HG02970 (cell line): Measurements from ENCODE around the gene PCDHGB3.
"Not testable (repeated sequence)": the region's sequence is repeated elsewhere in the genome, so short reads cannot be mapped to it uniquely, and the experiment has no call there.

Source experiments
- ATAC-seq: cut with Tn5 transposase; IDR thresholded peaks from one replicate; pipeline ENCODE4 v1.9.1; 2021; ENCODE audit warnings: mild to moderate bottlenecking, moderate library complexity, moderate number of reproducible peaks; ENCODE audit not compliant: unreplicated experiment, low FRiP score

The PCDHGB3 gene

DNA sequence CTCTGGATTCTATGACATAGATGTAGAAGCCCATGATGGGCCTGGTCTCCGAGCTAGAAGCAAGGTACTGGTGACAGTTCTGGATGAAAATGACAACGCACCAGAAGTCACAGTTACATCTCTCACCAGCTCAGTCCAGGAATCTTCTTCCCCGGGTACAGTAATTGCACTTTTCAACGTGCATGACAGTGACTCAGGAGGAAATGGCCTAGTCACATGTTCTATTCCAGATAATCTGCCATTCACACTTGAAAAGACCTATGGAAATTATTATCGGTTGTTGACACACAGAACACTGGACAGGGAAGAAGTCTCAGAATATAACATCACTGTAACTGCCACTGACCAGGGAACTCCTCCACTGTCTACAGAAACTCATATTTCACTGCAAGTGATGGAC, 13.9 kb upstream of the PCDHGB3 start:
- ATAC-seq, result no peak

DNA sequence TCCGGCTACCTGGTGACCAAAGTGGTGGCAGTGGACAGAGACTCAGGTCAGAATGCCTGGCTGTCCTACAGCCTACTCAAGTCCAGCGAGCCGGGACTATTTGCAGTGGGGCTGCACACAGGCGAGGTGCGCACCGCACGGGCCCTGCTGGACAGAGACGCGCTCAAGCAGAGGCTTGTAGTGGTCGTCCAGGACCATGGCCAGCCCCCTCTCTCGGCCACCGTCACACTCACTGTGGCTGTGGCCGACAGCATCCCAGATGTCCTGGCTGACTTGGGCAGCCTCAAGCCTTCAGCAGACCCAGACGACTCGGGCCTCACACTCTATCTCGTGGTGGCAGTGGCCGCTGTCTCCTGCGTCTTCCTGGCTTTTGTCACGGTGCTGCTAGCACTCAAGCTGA, 13.1 kb upstream of the PCDHGB3 start:
- ATAC-seq, result no peak

DNA sequence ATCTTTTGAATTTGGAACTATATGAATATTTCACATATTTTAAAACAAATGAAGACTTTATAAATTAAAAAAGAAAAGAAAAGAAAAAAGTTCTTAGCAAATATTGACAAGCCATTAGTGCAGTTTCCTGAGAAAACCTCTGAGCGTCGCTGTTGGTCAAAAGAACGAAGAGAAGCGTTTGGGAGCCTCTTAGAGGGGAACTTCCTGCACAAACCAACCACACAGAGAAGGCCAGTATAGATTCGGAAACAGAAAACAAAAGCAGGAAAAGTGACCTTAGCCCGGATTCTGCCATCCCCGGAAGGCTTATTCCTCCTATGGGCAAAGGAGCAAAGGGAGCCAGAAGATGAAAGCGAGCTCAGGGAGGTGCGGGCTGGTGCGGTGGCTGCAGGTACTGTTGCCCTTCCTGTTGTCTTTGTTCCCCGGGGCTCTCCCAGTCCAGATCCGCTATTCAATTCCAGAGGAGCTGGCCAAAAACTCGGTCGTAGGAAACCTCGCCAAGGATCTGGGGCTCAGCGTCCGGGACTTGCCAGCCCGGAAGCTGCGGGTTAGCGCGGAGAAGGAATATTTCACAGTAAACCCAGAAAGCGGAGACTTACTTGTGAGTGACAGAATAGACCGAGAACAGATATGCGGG, 10.1 kb upstream of the PCDHGB3 start, which contains the start of gene PCDHGB2:
TSS of gene PCDHGB2 (plus strand) at position 205 of the 637 bp plus-strand sequence. CDS start at position 347, 142 bp downstream.
- no peak for ATAC-seq

DNA sequence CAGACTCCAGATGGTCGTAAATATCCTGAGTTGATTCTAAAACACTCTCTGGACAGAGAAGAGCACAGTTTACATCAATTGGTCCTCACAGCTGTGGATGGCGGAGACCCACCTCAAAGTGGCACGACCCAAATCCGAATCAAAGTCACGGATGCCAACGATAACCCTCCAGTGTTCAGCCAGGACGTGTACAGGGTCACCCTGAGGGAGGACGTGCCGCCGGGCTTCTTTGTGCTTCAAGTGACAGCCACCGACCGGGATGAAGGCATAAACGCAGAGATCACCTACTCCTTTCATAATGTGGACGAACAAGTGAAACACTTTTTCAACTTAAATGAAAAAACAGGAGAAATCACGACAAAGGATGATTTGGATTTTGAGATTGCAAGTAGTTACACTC, 9.4 kb upstream of the PCDHGB3 start:
- no peak for ATAC-seq

DNA sequence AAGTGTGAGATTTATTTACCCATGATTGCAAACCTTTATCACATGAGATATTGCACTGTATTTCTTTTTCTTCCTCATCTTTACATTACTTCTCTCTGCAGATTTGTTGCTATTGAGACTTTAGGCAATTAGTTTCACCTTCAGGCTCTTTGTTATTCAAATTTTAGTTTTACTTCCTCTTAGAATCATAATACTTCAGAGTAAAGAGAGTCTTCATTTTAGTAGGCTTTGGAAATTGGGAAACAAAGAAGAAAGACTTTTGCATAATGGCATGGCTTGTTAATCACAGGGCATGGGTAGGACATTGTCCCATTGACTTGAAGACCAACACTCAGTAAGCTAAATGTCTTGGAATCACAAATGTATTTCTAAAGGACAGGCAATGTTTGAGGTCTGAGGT, 7.3 kb upstream of the PCDHGB3 start:
- ATAC-seq, result no peak

DNA sequence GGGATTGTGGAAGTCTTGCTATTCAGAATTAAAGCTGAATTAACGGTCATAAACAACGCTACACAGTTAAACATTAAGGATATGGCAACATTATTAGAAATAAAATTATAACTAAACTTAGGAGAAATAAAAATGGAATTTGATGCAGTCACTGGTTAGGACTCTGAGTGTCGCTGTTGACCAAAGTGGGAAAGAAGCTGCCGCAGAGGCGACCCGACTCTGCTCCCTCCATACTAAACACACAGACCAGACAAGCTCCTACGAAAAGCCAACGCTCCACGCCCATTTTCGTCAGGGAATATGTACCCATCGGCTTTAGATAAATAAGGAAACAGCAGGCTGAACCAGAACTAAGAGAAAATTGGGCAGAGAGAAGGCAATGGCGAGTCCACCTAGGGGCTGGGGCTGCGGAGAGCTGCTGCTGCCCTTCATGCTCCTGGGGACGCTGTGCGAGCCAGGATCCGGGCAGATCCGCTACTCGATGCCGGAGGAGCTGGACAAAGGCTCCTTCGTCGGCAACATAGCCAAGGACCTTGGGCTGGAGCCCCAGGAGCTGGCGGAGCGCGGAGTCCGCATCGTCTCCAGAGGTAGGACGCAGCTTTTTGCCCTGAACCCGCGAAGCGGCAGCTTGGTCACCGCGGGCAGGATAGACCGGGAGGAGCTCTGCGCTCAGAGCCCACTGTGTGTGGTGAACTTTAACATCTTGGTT, 5.9 kb upstream of the PCDHGB3 start, which contains the start of gene PCDHGA5:
TSS of gene PCDHGA5 (plus strand) at position 211 of the 709 bp plus-strand sequence. CDS start at position 380, 169 bp downstream.
- no peak for ATAC-seq

DNA sequence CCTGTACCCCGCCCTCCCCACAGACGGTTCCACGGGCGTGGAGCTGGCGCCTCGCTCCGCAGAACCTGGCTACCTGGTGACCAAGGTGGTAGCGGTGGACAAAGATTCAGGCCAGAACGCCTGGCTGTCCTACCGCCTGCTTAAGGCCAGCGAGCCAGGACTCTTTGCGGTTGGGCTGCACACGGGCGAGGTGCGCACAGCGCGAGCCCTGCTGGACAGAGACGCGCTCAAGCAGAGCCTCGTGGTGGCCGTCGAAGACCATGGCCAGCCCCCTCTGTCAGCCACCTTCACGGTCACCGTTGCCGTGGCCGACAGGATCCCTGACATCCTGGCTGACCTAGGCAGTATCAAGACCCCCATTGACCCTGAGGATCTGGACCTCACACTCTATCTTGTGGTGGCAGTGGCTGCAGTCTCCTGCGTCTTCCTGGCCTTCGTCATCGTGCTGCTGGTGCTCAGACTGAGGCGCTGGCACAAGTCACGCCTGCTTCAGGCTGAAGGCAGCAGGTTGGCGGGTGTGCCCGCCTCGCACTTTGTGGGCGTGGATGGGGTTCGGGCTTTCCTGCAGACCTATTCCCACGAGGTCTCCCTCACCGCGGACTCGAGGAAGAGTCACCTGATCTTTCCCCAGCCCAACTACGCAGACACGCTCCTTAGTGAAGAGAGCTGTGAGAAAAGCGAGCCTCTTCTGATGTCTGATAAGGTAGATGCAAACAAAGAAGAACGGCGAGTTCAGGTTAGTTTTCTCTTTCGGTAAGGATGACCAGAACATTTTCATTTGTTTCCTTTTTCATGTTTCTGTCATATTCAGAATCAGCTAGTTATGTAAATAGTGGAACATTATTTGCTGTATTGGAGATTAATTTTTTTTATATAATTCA, 3.8 kb upstream of the PCDHGB3 start:
- no peak for ATAC-seq

DNA sequence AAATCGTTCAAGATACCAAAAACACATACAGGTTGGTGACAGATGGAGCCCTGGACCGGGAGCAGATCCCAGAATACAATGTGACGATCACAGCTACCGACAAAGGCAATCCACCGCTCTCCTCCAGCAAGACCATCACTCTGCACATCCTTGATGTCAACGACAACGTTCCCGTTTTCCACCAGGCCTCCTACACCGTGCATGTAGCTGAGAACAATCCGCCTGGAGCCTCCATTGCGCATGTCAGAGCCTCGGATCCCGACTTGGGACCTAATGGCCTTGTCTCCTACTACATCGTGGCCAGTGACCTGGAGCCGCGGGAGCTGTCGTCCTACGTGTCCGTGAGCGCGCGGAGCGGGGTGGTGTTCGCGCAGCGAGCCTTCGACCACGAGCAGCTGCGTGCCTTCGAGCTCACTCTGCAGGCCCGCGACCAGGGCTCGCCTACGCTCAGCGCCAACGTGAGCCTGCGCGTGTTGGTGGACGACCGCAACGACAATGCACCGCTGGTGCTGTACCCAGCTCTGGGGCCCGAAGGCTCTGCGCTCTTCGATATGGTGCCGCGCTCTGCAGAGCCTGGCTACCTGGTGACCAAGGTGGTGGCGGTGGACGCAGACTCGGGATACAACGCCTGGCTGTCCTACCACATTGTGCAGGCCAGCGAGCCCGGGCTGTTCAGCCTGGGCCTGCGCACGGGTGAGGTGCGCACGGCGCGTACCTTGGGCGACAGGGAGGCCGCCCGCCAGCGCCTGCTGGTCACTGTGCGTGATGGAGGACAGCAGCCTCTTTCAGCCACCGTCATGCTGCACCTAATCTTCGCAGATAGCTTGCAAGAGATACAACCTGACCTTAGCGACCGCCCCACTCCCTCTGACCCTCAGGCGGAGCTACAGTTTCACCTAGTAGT, 1.8 kb downstream of the PCDHGB3 start:
- no peak for ATAC-seq

DNA sequence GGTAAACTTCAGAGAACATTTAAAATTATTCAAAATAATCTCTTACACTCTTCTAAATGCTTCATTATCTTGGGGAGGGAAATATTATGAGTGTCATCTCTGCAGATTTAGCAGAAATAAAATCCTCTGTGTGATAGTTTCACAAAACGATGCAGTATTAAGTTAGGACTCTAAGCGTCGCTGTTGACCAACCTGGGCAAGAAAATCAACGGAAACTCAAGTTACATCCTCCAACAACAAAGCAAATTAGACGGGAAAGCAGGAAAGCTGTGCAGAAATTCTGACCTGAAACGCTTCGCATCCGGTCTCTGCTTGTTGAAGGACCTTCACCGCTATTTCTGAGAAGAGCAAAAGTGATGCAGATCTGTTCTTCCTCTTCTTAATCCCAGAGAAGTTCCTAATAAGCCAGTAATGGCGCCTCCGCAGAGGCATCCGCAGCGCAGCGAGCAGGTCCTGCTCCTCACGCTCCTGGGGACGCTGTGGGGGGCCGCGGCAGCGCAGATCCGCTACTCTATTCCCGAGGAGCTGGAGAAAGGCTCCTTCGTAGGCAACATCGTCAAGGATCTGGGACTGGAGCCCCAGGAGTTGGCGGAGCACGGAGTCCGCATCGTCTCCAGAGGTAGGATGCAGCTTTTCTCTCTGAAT, 3.8 kb downstream of the PCDHGB3 start, which contains the start of gene PCDHGA6:
TSS of gene PCDHGA6 (plus strand) at position 219 of the 645 bp plus-strand sequence. CDS start at position 412, 193 bp downstream.
- ATAC-seq, result no peak

DNA sequence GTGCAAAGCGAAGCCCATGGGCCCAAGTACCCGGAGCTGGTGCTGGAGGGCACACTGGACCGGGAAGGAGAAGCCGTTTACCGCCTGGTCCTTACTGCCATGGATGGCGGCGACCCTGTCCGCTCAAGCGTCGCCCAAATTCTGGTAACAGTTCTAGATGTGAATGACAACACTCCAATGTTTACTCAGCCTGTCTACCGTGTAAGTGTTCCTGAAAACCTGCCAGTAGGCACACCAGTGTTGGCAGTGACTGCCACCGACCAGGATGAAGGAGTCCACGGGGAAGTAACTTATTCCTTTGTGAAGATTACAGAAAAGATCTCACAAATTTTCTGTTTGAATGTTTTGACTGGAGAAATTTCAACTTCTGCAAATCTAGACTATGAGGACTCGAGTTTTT, 4.6 kb downstream of the PCDHGB3 start:
- no peak for ATAC-seq

DNA sequence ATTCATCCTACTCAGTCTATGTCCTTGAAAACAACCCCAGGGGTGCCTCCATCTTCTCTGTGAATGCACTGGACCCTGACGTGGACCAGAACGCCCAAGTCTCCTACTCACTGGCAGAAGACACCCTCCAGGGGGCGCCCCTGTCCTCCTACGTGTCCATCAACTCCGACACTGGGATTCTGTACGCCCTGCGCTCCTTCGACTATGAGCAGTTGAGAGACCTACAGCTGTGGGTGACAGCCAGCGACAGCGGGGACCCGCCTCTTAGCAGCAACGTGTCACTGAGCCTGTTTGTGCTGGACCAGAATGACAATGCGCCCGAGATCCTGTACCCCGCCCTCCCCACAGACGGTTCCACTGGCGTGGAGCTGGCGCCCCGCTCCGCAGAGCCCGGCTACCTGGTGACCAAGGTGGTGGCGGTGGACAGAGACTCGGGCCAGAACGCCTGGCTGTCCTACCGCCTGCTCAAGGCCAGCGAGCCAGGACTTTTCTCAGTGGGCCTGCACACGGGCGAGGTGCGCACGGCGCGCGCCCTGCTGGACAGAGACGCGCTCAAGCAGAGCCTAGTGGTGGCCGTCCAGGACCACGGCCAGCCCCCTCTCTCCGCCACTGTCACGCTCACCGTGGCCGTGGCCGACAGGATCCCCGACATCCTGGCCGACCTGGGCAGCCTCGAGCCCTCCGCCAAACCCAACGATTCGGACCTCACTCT, 5.6 kb downstream of the PCDHGB3 start:
- not testable (repeated sequence) for ATAC-seq

DNA sequence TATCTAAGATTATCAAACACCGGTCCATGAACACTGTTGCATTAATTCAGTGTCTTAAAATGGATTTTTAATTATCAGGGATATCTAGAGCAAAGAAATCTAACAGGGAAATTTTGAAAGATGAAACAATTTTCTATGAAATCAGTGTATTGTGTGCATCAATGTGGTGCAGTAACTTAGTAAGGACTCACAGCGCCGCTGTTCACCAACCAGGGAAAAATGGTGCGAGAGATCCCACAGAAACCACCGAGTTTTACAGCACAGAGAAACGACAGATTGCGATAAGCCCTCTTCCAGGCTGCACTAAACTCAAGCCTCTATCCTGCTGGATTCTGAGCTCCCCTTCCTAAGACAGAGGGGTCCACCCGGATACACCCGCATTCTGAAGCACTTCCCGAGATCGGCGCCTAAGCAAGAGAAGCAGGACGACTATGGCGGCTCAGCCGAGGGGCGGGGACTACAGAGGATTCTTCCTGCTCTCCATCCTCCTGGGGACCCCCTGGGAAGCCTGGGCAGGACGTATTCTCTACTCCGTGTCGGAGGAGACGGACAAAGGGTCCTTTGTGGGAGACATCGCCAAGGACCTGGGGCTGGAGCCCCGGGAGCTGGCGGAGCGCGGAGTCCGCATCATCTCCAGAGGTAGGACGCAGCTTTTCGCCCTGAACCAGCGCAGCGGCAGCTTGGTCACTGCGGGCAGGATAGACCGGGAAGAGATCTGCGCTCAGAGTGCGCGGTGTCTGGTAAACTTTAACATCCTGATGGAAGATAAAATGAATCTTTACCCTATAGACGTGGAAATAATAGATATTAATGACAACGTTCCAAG, 12.6 kb downstream of the PCDHGB3 start, which contains the start of gene PCDHGA7:
TSS of gene PCDHGA7 (plus strand) at position 274 of the 826 bp plus-strand sequence. CDS start at position 432, 158 bp downstream.
- no peak for ATAC-seq

DNA sequence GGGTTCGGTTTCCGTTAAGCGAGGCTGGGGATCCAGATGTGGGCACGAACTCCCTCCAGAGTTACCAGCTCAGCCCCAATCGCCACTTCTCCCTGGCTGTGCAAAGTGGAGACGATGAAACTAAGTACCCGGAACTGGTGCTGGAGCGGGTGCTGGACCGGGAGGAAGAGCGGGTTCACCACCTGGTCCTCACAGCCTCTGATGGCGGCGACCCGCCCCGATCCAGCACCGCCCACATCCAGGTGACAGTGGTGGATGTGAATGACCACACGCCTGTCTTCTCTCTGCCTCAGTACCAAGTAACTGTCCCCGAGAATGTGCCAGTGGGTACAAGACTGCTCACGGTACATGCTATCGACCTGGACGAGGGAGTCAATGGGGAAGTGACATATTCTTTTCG, 13.3 kb downstream of the PCDHGB3 start:
- no peak for ATAC-seq

DNA sequence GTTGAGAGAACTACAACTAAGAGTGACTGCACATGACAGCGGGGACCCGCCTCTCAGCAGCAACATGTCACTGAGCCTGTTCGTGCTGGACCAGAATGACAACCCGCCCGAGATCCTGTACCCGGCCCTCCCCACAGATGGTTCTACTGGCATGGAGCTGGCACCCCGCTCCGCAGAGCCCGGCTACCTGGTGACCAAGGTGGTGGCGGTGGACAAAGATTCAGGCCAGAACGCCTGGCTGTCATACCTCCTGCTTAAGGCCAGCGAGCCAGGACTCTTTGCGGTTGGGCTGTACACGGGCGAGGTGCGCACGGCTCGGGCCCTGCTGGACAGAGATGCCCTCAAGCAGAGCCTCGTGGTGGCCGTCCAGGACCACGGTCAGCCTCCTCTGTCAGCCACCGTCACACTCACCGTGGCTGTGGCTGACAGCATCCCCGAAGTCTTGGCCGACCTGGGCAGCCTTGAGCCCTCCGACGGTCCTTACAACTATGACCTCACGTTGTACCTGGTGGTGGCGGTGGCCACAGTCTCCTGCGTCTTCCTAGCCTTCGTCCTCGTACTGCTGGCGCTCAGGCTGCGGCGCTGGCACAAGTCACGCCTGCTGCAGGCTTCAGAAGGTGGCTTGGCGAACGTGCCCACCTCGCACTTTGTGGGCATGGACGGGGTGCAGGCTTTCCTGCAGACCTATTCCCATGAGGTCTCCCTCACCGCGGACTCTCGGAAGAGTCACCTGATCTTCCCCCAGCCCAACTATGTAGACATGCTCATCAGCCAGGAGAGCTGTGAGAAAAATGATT, 14.6 kb downstream of the PCDHGB3 start:
- no peak for ATAC-seq

DNA sequence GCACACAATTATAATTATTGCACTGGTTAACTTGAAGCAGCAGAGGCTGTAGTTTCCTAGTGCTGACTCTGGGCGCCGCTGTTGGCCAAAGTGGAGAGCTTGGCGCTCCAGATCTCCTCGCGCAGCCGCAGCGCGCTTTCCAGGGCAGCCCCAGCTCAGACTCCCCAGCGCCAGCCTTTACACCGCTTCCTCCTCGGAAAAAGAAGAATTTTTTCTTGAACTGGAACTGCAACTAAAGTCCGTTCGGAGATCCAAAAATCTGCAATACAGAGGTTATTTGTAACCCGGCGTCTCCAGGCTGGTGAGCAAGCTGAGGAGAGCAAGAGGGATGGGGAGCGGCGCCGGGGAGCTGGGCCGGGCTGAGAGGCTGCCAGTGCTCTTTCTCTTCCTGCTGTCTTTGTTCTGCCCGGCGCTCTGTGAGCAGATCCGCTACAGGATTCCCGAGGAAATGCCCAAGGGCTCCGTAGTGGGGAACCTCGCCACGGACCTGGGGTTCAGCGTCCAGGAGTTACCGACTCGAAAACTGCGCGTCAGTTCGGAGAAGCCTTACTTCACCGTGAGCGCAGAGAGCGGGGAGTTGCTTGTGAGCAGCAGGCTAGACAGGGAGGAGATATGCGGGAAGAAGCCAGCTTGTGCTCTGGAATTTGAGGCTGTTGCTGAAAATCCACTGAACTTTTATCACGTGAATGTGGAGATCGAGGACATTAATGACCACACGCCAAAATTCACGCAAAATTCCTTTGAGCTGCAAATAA, 17.7 kb downstream of the PCDHGB3 start, which contains the start of gene PCDHGB4:
TSS of gene PCDHGB4 (plus strand) at position 142 of the 755 bp plus-strand sequence. CDS start at position 329, 187 bp downstream.
- ATAC-seq, result not testable (repeated sequence)

DNA sequence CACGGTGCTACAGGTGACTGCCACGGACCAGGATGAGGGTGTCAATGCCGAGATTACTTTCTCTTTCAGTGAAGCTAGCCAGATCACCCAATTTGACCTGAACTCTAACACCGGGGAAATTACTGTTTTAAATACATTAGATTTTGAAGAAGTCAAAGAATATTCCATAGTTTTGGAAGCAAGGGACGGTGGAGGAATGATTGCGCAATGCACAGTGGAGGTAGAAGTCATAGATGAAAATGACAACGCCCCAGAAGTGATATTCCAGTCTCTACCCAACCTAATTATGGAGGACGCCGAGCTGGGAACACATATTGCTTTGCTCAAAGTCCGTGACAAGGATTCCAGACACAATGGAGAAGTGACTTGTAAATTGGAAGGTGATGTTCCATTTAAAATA, 18.6 kb downstream of the PCDHGB3 start:
- no peak for ATAC-seq
